HG03521 (cell line): ENCODE results near the gene CYB561D1.

Experiments used
- ATAC-seq: cut with Tn5 transposase; IDR thresholded peaks from one replicate; pipeline ENCODE4 v1.9.1; 2021; ENCODE audit warnings: mild to moderate bottlenecking, moderate library complexity; ENCODE audit not compliant: unreplicated experiment

The CYB561D1 gene

GRCh38 chr1:109479901-109480300 is 14.0 kb upstream of the CYB561D1 start:
- ATAC-seq = no peak

- ATAC-seq = no peak
Observed at GRCh38 chr1:109481646-109482045, 12.2 kb upstream of the CYB561D1 start.

- no peak for ATAC-seq
Observed at GRCh38 chr1:109482242-109482641, 11.7 kb upstream of the CYB561D1 start.

DNA sequence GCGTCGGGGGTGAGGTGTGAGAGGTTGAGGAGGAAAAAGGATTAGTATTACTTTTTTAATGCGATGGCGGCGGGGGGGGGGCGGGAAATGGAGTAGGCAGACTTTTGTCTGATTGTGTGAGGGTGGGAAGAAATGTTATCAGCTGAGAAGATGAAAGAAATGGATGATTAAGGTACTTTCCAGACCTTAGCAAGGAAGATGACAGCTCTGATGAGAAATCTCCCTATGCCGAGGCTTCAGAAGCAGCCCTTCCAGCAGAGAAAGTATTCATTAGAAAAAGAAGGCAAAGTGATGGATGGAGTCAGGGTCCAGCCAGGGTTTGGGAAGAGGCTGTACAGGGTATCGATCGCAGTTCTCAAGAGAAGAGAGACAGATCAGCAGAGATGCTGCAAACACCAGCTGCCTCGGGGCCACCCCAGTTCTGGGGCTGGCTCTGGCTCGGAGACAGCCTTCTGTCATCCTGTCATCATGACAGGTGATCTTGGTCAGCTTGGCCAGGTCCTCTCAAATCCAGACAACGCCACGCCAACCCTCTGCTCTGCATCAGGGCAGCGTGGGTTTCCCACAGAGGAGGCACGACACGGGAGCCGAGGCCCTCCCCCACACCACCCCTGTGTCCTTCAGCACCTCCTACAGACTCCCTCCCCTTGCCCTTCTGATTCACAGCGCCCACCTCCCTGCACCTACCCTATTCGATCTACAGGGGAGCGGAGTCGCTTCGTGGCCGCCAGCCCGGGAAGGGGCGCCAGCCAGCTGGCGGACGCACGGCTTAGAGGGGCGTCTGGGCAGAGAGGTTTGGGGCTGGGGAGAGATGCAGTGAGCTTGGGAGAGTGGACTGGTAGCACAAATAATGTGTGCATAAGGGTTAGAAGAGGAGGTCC is 10.9 kb upstream of the CYB561D1 start:
- ATAC-seq = peak; percentile 6

DNA sequence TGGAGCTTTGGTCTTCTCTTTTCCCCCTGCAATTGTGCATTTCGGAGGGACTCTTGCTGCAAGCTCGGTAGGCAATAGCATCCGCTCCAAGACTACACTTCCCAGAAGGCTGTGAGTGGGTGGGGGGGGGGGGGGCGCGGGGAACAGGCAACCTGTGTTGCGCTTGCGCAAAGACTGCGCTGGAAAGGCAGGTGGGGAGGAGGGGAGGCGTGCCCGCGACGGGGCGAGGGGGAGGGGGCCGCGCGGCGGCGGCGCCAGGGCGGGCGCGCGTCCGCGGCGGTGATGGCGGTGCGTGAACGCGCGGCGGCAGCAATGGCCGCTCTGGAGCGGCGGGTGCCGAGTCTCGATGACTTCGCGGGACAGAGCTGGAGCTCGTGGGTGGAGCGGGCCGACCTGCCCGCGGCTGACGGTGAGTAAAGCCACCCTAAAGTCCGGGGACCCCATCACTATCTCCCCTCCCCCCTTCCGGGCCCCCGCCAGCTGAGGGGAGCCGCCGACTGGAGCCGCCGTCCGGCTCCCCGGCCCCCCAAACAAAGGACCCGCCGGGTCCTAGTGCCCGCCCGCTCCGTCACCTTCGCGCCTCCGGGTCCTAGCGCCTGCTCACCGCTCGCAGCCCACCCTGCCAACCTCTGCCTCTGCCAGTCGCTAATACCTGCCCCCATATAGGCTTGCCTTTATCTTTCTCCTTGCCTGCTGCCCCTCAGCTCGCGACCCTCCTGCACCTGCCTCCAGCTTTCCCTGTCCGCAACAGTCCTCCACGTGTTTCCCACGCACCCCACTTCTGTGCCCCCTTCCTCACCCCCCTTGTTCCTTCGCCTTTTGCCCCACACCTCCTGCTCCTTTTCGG is 10.0 kb upstream of the CYB561D1 start, which contains the start of gene ATXN7L2:
Gene ATXN7L2, plus strand, starts transcription at position 234 of the 847 bp plus-strand sequence. Its CDS starts 49 bp downstream, at position 283.
- ATAC-seq = peak; percentile 78

DNA sequence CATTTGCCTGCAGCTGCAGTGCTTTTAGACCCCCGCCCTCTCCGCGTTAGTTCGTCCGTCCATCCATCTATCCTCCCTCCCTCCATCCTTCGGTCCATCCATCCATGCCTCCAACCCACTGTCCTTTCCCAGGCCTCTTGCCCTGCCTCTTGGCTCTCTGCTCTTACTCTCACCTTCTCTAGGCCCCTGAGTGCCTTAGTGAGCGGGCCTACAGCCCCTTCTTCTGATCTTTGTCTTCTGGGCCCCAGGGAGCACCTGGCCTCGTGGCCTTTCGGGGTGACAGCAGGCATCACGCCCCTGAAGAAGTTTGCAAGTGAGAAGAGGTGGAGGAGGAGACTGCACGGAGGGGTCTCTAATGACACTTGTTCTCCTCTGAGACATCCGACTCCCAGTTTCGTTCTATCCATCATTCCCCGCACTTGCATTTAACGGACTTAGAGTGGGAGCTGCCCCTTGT is 9.3 kb upstream of the CYB561D1 start:
- ATAC-seq = no peak

DNA sequence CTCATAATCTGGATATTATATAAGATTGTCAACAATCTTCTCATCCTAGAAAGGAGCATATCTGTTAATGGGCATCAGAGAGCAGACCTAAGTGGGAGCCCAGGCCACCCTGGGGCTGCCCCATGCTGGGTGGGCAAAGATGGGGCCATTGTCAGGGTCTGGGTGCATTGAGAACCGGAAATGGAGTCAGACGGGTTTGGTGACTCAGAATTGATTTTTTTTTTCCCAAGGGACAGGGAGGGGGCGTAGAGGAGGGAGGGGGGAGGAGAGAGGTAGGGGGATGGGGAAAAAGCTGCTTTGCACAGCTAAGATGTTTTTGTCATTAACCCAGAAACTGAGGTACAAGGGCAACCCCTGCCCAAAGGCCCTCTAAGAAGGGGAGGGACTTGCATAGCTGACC is 8.9 kb upstream of the CYB561D1 start:
- ATAC-seq = no peak

DNA sequence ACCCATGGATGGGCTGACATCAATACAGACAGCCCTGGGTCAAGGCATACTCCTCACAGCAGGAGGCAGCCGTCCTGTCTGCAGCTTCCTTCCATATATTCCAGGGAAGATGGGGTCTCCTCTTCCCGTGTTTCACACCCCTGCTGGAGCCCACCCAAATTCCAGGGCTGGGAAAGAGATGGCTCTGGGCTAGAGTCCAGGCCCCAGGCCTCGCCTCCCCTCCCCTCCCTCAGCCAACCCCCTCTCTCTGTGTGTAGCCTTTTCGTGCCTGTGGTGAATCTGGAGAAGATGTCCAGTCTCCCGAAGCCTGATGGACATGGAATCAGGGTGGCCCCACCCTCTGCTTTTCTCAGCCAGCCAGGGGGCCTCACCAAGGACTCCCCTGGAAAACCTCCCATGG is 6.6 kb upstream of the CYB561D1 start:
- ATAC-seq = no peak

DNA sequence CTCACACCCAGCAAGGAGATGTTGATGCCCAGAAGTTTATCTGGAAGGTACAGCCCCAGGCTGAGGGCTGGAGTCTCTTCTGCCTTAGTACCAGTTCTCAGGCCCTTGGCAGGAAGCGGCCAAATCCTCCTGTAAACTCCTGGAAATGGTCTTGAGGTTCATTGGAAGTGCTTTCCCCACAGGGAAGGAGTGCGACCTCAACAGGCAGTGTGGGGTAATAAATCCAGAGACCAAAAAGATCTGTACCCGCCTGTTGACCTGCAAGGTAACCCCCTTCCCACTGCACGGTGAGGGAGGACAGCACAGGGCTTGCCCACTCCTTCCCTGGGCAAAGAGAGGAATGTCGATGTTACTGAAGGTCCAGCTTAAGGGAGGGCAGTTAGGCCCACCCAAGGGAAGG is 5.7 kb upstream of the CYB561D1 start:
- no peak for ATAC-seq

GRCh38 chr1:109488696-109489095 is 5.2 kb upstream of the CYB561D1 start:
- no peak for ATAC-seq

DNA sequence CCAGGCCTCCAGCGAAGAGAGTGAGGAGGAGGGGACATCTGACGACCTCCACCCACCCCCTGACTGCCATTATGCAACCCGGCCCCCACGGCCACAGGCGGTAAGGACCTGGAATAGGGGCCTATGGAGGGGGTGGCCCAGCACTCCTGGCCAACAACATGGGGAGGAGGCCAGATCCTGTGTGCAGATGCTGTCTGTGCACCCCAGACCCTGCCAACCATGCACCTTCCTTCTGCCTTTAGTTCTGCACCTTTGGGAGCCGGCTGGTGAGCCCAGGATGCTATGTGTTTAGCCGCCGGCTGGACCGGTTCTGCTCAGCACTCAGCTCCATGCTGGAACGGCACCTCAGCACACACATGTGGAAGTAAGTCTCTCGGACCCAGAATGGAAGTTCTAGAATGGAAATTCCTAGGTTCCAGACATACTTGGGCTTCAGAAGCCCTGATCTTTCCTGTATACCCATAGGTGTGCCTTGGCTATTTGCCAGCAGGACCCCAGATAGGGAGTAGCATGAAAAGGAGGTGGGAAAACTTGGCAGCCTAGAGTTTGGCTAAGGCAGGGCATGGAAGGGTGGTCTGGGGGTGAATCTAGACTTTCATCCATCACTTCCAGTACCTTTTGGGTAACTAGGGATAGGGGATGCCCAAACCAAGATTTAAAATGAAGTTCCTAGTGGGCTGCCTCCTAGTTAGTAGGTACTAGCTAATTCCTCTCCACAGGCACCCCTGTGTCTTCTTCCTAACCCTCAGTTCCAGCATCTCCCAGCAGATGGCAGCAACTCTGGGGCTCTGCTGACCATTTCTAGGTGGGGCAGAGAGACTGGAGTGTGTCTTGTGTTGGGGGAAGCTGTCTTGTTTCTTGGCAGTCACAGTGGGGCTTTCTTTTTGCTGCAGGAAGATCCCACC is 3.6 kb upstream of the CYB561D1 start:
- ATAC-seq = no peak

- ATAC-seq = no peak
Observed at GRCh38 chr1:109490934-109491302, 3.0 kb upstream of the CYB561D1 start.

- ATAC-seq = no peak
Observed at GRCh38 chr1:109491372-109491771, 2.5 kb upstream of the CYB561D1 start.

GRCh38 chr1:109492779-109493178 is 1.1 kb upstream of the CYB561D1 start:
- ATAC-seq = no peak

DNA sequence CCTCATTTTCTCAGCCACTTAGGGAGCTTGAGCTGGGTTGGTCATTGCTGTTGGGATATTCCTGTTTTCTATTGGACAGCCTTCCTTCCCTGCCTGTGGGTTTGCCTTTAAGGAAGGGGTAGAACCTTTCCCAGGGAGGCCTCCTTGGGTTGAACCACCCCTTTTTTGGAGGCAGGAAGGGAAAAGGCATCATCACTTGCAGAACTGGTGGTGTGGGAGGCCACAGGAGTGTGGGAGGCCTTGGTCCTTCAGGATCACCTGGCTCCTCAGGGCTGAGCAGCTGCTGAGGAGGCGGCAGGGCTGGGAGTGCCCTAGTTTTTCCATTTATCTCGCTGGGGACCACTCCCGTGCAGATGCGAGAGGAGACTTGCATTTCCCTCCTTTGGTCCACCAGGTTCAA is 667 bp upstream of the CYB561D1 start:
- no peak for ATAC-seq

DNA sequence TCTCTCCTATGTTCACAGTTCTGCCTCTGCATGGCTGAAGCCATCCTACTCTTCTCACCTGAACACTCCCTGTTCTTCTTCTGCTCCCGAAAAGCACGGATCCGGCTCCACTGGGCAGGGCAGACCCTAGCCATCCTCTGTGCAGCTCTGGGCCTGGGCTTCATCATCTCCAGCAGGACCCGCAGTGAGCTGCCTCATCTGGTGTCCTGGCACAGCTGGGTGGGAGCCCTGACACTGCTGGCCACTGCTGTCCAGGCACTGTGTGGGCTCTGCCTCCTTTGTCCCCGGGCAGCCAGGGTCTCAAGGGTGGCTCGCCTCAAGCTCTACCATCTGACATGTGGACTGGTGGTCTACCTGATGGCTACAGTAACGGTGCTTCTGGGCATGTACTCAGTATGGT is 1.8 kb downstream of the CYB561D1 start:
- no peak for ATAC-seq

DNA sequence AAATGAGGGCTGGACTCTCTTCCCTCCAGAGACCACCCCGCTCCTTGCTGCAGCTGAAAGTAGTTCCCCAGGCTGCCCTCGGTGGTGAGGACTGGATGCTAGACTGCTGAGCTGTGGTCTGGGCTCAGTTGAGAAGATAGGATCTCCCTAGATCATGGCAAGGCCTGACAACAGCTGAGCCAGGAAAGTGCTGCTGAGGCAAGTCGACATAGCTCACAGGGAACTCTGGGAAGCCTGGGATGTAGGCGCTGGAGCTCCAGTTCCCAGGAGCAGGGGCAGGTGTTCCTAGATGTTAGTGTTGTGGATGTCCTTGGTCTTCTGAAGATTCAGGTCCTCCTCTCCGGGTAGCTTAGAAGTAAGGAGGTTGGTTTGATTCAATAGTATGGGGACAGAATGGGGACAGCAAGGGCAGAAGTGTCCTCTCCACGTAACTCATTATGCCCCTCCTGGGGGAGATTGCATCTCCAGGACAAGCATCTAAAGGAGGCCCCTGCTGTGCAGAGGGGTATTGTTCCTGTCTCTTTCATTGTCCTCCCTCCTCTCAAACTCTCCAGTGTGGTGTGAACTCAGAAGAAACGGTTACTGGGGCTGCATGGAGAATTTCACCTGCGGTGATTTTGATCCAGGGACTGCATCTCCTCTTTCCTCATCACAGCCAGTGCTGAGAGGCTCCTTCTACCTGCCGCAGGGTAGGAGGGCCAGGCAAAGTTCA is 3.7 kb downstream of the CYB561D1 start:
- no peak for ATAC-seq

- no peak for ATAC-seq
Observed at GRCh38 chr1:109498161-109498801, 4.4 kb downstream of the CYB561D1 start.

- ATAC-seq = no peak
Observed at GRCh38 chr1:109499081-109499480, 5.2 kb downstream of the CYB561D1 start.
